Smooth muscle cell of trachea (primary cell): ENCODE measurements around the gene UNC5B. TPM values are rescaled to one million over a fixed set of nuclear protein-coding genes. Genes with fewer than 3 reads are reported as not detected.

ENCODE experiments used
- total RNA-seq: library from RNA; depleted of rRNA; stranded (reverse); fragments of >200 nt; gene quantifications from 2 replicates; pipeline ENCODE4 v1.2.1, GENCODE V29; 2014

UNC5B gene
- 12.9 and 34.2 TPM in 2 replicates for total RNA-seq

GRCh38 chr10:71212318-71213126 is at the start of gene UNC5B:
UNC5B (plus strand) TSS chr10:71212570; CDS start chr10:71212986, 416 bp downstream.

GRCh38 chr10:71319042-71319799 is 106.9 kb downstream of the UNC5B start, which contains the start of gene SLC29A3:
SLC29A3 (plus strand) TSS chr10:71319259; CDS start chr10:71319310, 51 bp downstream.

Other genes with a start within 250 kb of the UNC5B start
- 0.58 and 1.8 TPM in 2 replicates for gene SLC29A3, start 106.7 kb downstream of the UNC5B start, total RNA-seq
- 0.17 and 0.29 TPM in 2 replicates for gene CDH23, start 184.3 kb downstream of the UNC5B start, total RNA-seq